Caki2 (cell line): ENCODE results near the gene UGT1A10. TPM values are rescaled to one million over a fixed set of nuclear protein-coding genes. Genes with fewer than 3 reads are reported as not detected.

Experiments
- DNase-seq: peaks from one replicate; pipeline ENCODE4 v3.0.0-alpha.2; 2015; ENCODE audit warnings: low read depth
- in situ Hi-C: cut with HindIII; loops from 2 replicates; pipeline ENCODE4 v1.10.0; 2016; ENCODE audit warnings: low sequenced_read_pairs, low pct_unique_long_range_greater_than_20kb, mixed read lengths
- total RNA-seq: library from RNA; depleted of rRNA; stranded (reverse); fragments of >200 nt; shearing (Covaris generic); gene quantifications from 2 replicates; pipeline ENCODE4 v1.2.3, GENCODE V29; 2014; ENCODE audit warnings: low replicate concordance

UGT1A10 gene
- total RNA-seq, 1 experiment from 2014 or later: not detected

DNA sequence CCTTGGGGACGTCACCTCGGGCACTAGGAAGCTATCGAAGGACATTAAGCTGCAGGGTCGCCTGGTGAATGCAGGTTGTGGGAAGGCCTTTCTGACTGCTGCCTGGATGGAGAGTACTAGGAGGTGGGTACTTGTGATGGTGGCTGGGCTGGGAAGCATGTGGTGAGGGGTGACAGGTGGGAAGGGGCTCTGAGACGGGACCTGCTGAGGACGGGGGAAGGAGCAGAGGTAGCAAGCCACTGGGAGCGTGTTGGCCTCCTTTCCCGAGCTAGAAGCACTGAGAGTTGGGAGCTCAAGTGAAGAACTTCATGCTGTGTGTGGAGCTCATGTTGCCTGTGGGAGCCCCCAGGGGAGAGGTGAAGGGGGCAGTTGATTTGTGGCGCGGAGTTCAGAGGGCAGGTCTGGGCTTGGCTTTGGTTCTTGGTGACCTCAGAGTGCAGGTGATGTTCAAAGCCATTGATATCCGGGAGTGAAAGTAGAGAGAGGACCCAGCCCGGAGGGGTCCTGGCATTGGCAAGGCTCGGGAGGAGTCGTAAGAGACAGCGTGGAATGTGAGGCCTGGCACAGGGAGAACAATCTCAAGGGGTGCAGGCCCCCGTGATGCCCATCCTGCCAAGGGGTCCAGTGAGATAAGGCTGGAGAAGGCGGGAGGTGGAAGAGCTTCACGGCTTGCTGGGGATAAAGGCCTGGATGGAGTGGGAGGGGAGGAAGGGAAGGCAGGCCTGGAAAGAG is 155.1 kb downstream of the UGT1A10 start:
- in situ Hi-C loops: no loop called here
- no peak for DNase-seq

- in situ Hi-C loops: no loop called here
- no peak for DNase-seq
Observed at GRCh38 chr2:233791883-233792329, 155.7 kb downstream of the UGT1A10 start.

GRCh38 chr2:233792720-233793119 is 156.5 kb downstream of the UGT1A10 start:
- in situ Hi-C loops: no loop called here
- DNase-seq: no peak

DNA sequence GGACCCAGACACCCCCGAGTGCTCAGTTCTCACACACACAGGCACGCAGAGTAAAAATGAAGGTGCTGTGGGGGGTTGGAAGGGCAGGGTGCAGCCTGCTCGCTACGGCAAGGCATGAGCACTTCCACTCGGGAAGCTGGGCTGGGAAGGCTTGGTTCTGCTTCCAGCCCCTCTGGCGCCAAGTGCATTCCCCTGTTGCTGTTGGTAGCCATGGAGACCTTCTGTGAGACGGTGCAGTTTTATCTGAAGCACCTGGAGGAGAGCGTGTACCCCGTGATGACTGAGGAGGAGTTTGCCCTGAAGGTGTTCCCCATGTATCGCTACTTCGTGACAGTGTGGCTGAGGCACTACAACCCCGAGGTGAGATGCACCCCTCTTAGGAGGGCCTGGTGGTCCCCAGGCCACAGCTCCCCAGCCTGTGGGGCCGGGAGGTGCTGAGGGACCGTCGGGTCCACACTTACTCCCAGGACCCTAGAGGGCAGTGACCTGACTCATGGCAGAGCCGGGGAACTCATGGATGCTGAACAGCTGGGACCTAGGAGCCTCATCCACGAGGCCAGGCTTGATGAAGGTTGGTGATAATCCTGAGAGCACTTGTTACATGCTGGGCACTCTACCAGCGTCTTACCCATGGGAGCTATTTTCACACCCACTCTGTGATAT is 157.3 kb downstream of the UGT1A10 start:
- in situ Hi-C loops: no loop called here
- no peak for DNase-seq

- in situ Hi-C loops: no loop called here
Observed at GRCh38 chr2:233794128-233794658, 157.9 kb downstream of the UGT1A10 start.

DNA sequence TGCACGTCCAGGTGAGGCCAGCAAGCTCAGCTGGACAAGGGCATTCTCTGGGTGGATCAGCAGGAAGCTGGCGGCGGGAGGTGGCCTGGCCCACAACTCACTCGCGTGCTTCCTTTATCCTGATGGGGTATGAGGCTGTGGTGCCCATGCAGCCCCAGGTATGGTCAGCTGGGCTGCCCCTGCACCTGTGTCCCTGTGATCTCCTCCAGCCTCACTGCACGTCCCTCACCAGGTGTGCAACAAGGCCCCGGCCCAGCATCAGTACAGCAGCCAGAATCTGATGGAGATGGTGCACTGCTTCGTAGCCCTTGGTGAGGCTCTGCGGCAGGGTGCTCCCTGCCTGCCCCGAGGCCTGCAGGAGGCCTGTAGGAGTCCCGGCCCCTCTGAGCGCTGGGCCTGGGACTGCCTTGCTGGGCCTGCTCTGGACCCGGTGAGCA is 159.5 kb downstream of the UGT1A10 start:
- no peak for DNase-seq
- in situ Hi-C loops: no loop called here

More at GRCh38 chr2:233794128-233794658, 157.9 kb downstream of the UGT1A10 start:
- no peak for DNase-seq

GRCh38 chr2:233796254-233796653 is 160.0 kb downstream of the UGT1A10 start:
- in situ Hi-C loops: no loop called here
- no peak for DNase-seq

- in situ Hi-C loops: no loop called here
- DNase-seq: no peak
Observed at GRCh38 chr2:233798335-233799086, 162.3 kb downstream of the UGT1A10 start.

DNA sequence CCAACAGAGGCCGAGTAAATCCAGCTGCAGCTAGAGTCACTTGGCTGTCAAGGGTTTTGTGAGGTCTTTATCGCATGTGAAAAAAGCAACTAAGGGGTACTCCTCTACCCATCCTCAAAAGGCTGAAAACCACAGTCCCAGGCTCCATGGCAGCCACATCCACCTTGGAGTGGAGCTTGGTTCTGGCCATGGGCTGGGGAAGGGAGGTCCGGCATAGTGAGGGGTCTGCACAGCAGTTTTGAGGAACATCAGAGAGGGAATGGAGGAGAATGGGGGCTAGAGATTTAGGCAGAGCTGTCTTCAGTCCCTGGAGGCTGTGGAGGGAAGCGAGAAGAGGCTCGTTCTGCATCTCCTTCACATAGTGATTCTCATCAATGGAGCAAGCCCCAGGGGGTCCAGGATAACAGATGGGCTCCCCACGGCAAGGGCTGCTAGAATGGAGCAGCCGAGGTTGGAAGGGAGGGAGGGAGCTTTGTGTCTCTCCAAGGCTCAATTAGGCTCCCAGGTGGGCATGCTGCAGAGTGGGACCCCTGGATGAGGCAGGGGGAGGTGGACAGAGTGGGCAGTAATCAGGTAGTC is 162.9 kb downstream of the UGT1A10 start:
- in situ Hi-C loops: no loop called here
- DNase-seq: no peak

- DNase-seq: no peak
- in situ Hi-C loops: no loop called here
Observed at GRCh38 chr2:233799716-233800115, 163.5 kb downstream of the UGT1A10 start.

GRCh38 chr2:233800208-233800607 is 164.0 kb downstream of the UGT1A10 start:
- in situ Hi-C loops: no loop called here
- no peak for DNase-seq

DNA sequence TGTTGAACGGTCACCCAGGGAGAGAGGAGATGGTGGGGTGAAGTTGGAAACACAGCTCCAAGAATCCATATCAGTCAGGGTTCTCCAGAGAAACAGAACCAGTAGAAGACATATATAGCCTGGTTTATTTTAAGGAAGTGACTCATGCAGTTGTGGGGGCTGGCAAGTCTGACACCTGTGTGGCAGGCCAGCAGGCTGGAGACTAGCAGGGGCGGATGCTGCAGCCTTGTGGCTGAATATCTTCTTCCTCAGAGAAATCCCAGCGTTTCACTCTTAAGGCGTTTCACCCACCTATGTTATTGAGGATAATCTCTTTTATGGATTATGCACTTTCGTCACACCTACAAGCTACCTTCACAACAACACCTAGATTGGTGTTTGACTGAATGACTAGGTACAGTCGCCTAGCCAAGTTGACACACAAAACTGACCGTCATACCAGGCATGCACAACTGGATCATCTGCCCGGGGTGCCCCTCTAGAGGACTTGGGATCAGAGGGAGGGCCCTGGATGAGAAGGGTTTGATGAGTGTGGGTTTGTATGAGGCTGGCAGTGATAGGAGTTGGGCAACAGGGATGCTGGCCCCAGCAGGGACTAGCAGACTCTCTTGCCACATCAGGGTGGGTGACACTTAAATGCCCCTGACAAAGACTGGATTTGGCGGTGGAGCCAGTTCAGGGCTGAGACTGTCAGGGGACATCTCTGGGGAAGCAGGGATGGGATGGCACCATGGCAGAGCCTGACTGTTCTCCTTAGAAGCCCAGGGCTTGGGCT is 165.3 kb downstream of the UGT1A10 start:
- in situ Hi-C loops: no loop called here
- no peak for DNase-seq

DNA sequence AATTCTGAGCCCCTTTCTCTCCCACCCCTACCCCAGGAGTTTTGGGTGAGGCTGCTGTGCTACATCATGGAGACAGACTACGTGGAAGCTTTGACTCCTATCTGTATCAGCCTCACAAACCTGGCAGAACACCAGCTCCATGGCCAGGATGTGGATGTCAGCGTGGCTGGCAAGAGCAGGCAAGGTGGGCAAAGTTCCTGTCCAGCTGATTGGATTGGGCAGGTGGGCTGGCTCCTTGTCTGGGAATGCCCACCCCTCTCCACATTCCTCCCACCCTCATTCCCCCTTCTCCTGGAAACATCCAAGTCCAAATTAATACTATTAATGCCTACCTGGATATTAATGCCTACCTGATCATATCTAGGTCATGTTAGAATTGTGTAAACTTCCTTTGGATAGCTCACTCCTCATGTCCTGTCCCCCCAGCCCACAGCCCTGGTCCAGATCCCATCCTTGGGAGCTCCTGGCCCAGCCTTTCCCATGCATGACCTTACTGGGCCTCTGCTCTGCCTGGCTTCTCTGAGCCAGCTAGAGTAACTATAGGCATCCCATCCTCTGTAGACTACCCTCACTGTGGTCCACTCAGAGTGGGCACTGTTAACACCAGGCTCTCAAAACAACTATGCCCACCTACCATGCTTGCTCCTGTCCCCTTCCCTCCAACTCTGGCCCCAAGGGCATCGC is 166.0 kb downstream of the UGT1A10 start:
- in situ Hi-C loops: no loop called here
- no peak for DNase-seq

- no peak for DNase-seq
- in situ Hi-C loops: no loop called here
Observed at GRCh38 chr2:233803292-233803911, 167.2 kb downstream of the UGT1A10 start.

DNA sequence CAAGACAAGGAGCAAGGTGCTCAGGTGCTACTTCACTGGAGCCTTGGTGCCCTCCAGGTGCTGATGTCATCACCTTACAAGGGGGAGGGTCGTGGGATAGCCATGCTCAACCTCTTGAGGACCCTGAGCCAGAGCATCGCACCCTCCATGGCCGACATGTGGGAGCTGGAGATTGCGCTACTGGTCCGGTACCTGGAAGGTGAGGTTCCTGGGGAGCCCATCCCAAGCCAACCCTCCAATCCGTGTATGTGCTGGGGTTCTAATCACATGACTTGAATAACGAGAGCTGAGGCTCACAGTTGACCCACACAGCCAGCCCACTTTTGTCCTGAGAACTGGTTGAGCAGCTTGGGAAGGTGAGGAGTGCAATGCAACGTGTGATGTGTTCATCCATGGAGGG is 167.7 kb downstream of the UGT1A10 start:
- in situ Hi-C loops: no loop called here
- no peak for DNase-seq

GRCh38 chr2:233807215-233807865 is 171.1 kb downstream of the UGT1A10 start:
- in situ Hi-C loops: no loop called here
- DNase-seq: no peak
